GM19372 (cell line): ENCODE data around the gene NCF4.

Experiments
- ATAC-seq: cut with Tn5 transposase; IDR thresholded peaks from one replicate; pipeline ENCODE4 v1.9.1; 2021; ENCODE audit warnings: mild to moderate bottlenecking, low read depth, moderate library complexity; ENCODE audit not compliant: unreplicated experiment

The NCF4 gene

GRCh38 chr22:36863979-36864378, 3.2 kb downstream of the NCF4 start:
- ATAC-seq, result no peak

- no peak for ATAC-seq
Measured at GRCh38 chr22:36864454-36865215, 3.8 kb downstream of the NCF4 start.

GRCh38 chr22:36865346-36865745, 4.5 kb downstream of the NCF4 start:
- ATAC-seq, result no peak

- ATAC-seq, result no peak
Measured at GRCh38 chr22:36867695-36868094, 6.9 kb downstream of the NCF4 start.

- no peak for ATAC-seq
Measured at GRCh38 chr22:36868546-36869181, 7.9 kb downstream of the NCF4 start.

- no peak for ATAC-seq
Measured at GRCh38 chr22:36870250-36870649, 9.4 kb downstream of the NCF4 start.

- ATAC-seq, result no peak
Measured at GRCh38 chr22:36871669-36872081, 10.9 kb downstream of the NCF4 start.

GRCh38 chr22:36872084-36872483, 11.3 kb downstream of the NCF4 start:
- ATAC-seq, result no peak

GRCh38 chr22:36872866-36873498, 12.2 kb downstream of the NCF4 start:
- ATAC-seq, result no peak

- no peak for ATAC-seq
Measured at GRCh38 chr22:36873614-36874308, 13.0 kb downstream of the NCF4 start.

- ATAC-seq, result no peak
Measured at GRCh38 chr22:36874309-36874696, 13.5 kb downstream of the NCF4 start.

- no peak for ATAC-seq
Measured at GRCh38 chr22:36874736-36875135, 13.9 kb downstream of the NCF4 start.

- no peak for ATAC-seq
Measured at GRCh38 chr22:36875741-36876140, 14.9 kb downstream of the NCF4 start.

GRCh38 chr22:36879775-36880174, 19.0 kb downstream of the NCF4 start:
- no peak for ATAC-seq

- no peak for ATAC-seq
Measured at GRCh38 chr22:36881504-36882245, 20.9 kb downstream of the NCF4 start.

- no peak for ATAC-seq
Measured at GRCh38 chr22:36884349-36885158, 23.7 kb downstream of the NCF4 start.

GRCh38 chr22:36885474-36885873, 24.7 kb downstream of the NCF4 start:
- no peak for ATAC-seq

- ATAC-seq, result no peak
Measured at GRCh38 chr22:36886016-36886415, 25.2 kb downstream of the NCF4 start.

- ATAC-seq, result no peak
Measured at GRCh38 chr22:36887162-36887561, 26.4 kb downstream of the NCF4 start.

GRCh38 chr22:36891646-36892045, 30.8 kb downstream of the NCF4 start:
- no peak for ATAC-seq
